NCI-H146 treated with DMSO at 0.1 percent for 48 hours (cell line): ENCODE data around the gene PDPR.
"Not testable (repeated sequence)": the region's sequence is repeated elsewhere in the genome, so short reads cannot be mapped to it uniquely, and the experiment has no call there.

ENCODE experiments used
- DNase-seq: peaks from one replicate; lab custom pipeline; 2025; ENCODE audit not compliant: unreplicated experiment; lab: John Stamatoyannopoulos, UW

The PDPR gene

DNA sequence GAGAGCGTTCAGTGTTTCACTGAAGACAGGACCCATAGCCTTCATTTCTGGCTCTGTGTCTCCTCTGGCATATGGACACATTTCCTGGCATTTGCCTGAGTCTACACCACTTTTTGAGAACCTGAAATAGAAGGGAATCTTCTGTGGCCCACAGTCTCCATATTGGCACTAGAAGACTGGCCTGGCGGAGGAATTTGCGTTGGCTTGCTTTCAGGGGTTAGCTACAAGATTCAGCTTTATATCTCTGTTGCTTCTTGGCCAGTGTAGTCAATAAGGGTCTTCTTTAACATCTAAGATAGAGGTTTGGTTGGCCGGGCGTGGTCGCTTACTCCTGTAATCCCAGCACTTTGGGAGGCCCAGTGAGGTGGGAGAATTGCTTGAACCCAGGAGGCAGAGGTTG is 46.7 kb downstream of the PDPR start:
- DNase-seq, result no peak

GRCh38 chr16:70161350-70161749 is 47.2 kb downstream of the PDPR start:
- DNase-seq, result no peak

DNA sequence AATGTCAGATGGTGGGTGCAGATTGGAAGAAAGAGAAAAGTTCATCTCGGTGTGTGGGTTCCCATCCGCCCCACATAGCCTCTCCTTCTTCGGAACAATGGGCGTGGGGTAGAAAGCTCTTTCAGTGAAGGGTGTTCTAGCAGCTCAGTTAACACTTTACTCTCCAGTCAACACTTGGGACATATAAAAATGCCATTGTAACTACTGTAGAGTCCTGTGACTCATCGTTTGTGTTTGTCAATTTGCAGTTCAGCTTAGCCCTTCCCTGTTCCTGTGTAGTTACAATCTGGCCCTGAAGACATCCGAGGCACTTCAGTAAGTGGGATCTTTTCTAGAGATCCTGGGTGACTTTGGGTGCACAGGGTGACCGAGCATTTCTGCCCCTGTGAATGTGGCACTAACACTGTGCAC is 47.9 kb downstream of the PDPR start:
- DNase-seq, result no peak

- no peak for DNase-seq
Observed at GRCh38 chr16:70163596-70163995, 49.5 kb downstream of the PDPR start.

GRCh38 chr16:70166688-70167087 is 52.6 kb downstream of the PDPR start:
- not testable (repeated sequence) for DNase-seq

DNA sequence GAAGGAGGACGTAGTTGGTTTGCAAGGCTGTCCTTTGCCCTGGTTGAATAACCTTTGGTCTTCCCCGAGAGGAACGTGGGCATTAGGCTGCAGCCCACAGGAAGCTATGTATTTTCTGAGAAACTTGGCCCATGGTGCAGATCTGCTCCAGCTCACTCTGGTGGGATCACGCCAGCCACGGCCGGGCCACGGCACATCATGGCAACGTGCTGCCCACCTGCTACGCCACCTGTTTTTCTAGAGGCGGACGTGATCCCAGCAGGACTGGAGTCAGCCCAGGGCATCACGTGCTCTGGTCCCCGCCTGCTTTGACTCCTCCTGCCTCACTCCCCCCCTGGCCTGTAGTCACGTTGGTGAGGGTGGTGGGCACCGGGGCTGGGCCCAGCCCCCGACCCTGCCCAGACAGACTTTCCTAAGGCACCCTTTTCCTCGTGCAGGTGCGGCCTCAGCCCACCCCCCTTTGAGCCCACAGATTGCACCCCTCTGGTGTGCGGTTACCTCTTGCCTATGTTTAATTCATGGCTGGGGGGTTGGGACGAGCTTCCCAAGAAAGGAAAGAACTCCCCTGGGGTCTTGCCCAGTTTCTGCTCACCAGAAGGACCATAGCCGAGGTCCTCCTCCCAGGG is 59.2 kb downstream of the PDPR start, which contains the start of gene CLEC18C:
Gene CLEC18C (plus strand): TSS at position 576 of the 626 bp plus-strand sequence. CDS start 492 bp downstream, outside the sequence.
- DNase-seq, result not testable (repeated sequence)

DNA sequence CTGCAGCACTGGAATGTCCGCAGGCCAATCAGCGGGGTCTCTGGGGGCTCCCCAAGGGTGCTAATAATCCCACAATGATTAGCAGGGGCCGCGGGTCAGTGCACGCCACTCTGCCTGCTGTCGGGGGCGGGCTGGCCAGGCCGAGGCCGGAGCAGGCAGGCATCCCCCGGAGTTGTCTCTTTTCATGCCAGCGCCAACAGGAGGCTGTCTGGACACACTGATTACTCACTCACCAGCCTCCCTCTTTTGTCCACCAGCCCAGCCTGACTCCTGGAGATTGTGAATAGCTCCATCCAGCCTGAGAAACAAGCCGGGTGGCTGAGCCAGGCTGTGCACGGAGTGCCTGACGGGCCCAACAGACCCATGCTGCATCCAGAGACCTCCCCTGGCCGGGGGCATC is 59.8 kb downstream of the PDPR start:
- not testable (repeated sequence) for DNase-seq

GRCh38 chr16:70174387-70174932 is 60.3 kb downstream of the PDPR start:
- not testable (repeated sequence) for DNase-seq

GRCh38 chr16:70187858-70188607 is 73.9 kb downstream of the PDPR start:
- DNase-seq, result not testable (repeated sequence)

- DNase-seq, result not testable (repeated sequence)
Observed at GRCh38 chr16:70188608-70188915, 74.4 kb downstream of the PDPR start.

- not testable (repeated sequence) for DNase-seq
Observed at GRCh38 chr16:70190574-70190973, 76.4 kb downstream of the PDPR start.

- DNase-seq, result not testable (repeated sequence)
Observed at GRCh38 chr16:70196683-70197300, 82.7 kb downstream of the PDPR start.

- DNase-seq, result not testable (repeated sequence)
Observed at GRCh38 chr16:70197611-70198010, 83.5 kb downstream of the PDPR start.

- DNase-seq, result not testable (repeated sequence)
Observed at GRCh38 chr16:70198230-70198629, 84.1 kb downstream of the PDPR start.

DNA sequence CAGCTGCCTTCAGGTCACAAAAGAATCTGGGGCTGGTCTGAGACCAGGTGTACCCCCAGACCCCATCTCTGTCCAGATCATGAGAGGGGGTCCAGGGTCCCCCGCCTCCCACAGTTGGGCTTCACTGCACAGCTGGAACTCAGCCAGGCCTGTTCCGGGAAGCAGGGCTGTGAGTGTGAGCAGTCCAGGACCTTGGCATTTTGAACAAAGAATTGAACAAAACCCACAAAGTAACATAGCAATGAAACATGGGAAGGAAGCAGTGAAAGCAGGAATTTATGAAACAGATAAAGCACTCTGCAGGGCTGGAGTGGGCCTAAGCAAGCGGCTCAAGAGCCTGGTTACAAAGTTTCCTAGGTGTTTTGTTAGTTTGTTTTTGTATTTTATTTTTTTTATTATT is 84.5 kb downstream of the PDPR start:
- DNase-seq, result not testable (repeated sequence)

- DNase-seq, result not testable (repeated sequence)
Observed at GRCh38 chr16:70199170-70199569, 85.0 kb downstream of the PDPR start.

DNA sequence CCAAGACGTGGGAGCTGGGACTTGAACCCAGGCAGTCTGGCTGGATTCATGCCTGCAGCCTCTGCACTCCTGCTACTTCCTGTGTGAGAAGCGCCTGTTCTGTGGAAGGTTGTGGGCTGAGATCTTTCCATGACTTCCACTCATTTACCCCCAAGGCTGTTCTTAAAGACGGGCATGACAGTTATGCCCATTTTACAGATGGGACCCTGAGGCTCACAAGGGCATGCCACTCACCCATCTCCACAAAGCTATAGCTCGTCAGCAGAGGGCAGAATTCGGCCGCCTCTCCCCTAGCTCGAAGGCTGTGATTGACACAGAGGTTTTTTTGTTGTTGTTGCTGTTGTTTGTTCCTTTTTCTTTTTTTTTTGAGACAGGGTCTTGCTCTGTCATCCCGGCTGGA is 85.9 kb downstream of the PDPR start:
- not testable (repeated sequence) for DNase-seq

- not testable (repeated sequence) for DNase-seq
Observed at GRCh38 chr16:70203508-70203907, 89.4 kb downstream of the PDPR start.

GRCh38 chr16:70204010-70204409 is 89.9 kb downstream of the PDPR start:
- not testable (repeated sequence) for DNase-seq

GRCh38 chr16:70204668-70205405 is 90.7 kb downstream of the PDPR start:
- not testable (repeated sequence) for DNase-seq

- DNase-seq, result not testable (repeated sequence)
Observed at GRCh38 chr16:70206382-70206781, 92.2 kb downstream of the PDPR start.
